ENCODE measurements around the gene SSTR5.
A peak's percentile ranks its signal among the peaks of the same experiment; 100 is the strongest.

GRCh38 chr16:1102921-1103635 lies 30.5 kb downstream of the SSTR5 start:
- peak in 3 of 4 experiments; percentile 66 to 76 (median 70) for TF ChIP-seq CTCF (IDR thresholded peaks at IDR 0.05)
- TF ChIP-seq POLR2A (IDR thresholded peaks at IDR 0.05), result no peak

All from uterus (tissue), 2 donors.